H9 (cell line): Measurements from ENCODE around the gene MOXD1. TPM values are rescaled to one million over a fixed set of nuclear protein-coding genes. Genes with fewer than 3 reads are reported as not detected.

Source experiments
- DNase-seq: peaks from one replicate; pipeline ENCODE4 v3.0.0-alpha.2; 2017
- H2AFZ ChIP-seq: one replicate; pipeline ENCODE4 v1.6.1; 2013; ENCODE audit warnings: mild to moderate bottlenecking, low read length, control low read depth, moderate library complexity
- H2AK5ac ChIP-seq: 2 replicates; pipeline ENCODE4 v1.6.1; 2013; ENCODE audit warnings: low read length, control low read depth, mixed read lengths; ENCODE audit not compliant: insufficient read length
- H2BK120ac ChIP-seq: one replicate; pipeline ENCODE4 v1.6.1; 2013; ENCODE audit warnings: low read depth, mild to moderate bottlenecking, low read length, control low read depth, inconsistent platforms; ENCODE audit not compliant: poor library complexity, severe bottlenecking
- H2BK12ac ChIP-seq: 2 replicates; pipeline ENCODE4 v1.6.1; 2013; ENCODE audit warnings: low read length, control low read depth, mixed read lengths, low read depth; ENCODE audit not compliant: insufficient read length
- H2BK15ac ChIP-seq: 2 replicates; pipeline ENCODE4 v1.6.1; 2013; ENCODE audit warnings: low read depth, low read length, control low read depth
- H2BK20ac ChIP-seq: one replicate; pipeline ENCODE4 v1.6.1; 2013; ENCODE audit warnings: low read depth, mild to moderate bottlenecking, low read length, control low read depth, inconsistent platforms; ENCODE audit not compliant: poor library complexity, severe bottlenecking
- H2BK5ac ChIP-seq: 2 replicates; pipeline ENCODE4 v1.6.1; 2013; ENCODE audit warnings: low read length, control low read depth, mixed read lengths; ENCODE audit not compliant: insufficient read length
- H3K14ac ChIP-seq: 2 replicates; pipeline ENCODE4 v1.6.1; 2013; ENCODE audit warnings: low read length, control low read depth; ENCODE audit not compliant: insufficient read depth
- H3K18ac ChIP-seq: 2 replicates; pipeline ENCODE4 v1.6.1; 2013; ENCODE audit warnings: low read depth, mild to moderate bottlenecking, mixed read lengths, low read length, control low read depth; ENCODE audit not compliant: insufficient read length
- H3K23ac ChIP-seq: 2 replicates; pipeline ENCODE4 v1.6.1; 2013; ENCODE audit warnings: low read length, control low read depth, mixed read lengths, low read depth; ENCODE audit not compliant: insufficient read length
- H3K23me2 ChIP-seq: 2 replicates; pipeline ENCODE4 v1.6.1; 2013; ENCODE audit warnings: low read depth, mild to moderate bottlenecking, mixed read lengths, low read length, control low read depth; ENCODE audit not compliant: insufficient read length, poor library complexity, severe bottlenecking
- H3K27ac ChIP-seq: 2 replicates; pipeline ENCODE4 v1.5.1; 2013; ENCODE audit warnings: low read length, control low read depth, mixed read lengths, low read depth; ENCODE audit not compliant: insufficient read length
- H3K27me3 ChIP-seq: 2 replicates; pipeline ENCODE4 v1.6.1; 2013; ENCODE audit warnings: low read length, control low read depth, inconsistent platforms; ENCODE audit not compliant: insufficient read depth
- H3K4ac ChIP-seq: 2 replicates; pipeline ENCODE4 v1.6.1; 2013; ENCODE audit warnings: low read depth, mild to moderate bottlenecking, control low read depth, inconsistent platforms, low read length, moderate library complexity
- H3K4me1 ChIP-seq: 2 replicates; pipeline ENCODE4 v1.6.1; 2013; ENCODE audit warnings: low read length, control low read depth, inconsistent platforms; ENCODE audit not compliant: insufficient read depth
- H3K4me2 ChIP-seq: 2 replicates; pipeline ENCODE4 v1.6.1; 2013; ENCODE audit warnings: low read length, control low read depth, mixed read lengths; ENCODE audit not compliant: insufficient read length, insufficient read depth
- H3K56ac ChIP-seq: 2 replicates; pipeline ENCODE4 v1.6.1; 2013; ENCODE audit warnings: low read depth, mild to moderate bottlenecking, mixed read lengths, low read length, control low read depth; ENCODE audit not compliant: insufficient read length
- H3K79me1 ChIP-seq: 2 replicates; pipeline ENCODE4 v1.6.1; 2013; ENCODE audit warnings: low read depth, mild to moderate bottlenecking, moderate library complexity, low read length, control low read depth, inconsistent platforms; ENCODE audit not compliant: insufficient read depth, poor library complexity, severe bottlenecking
- H3K79me2 ChIP-seq: 2 replicates; pipeline ENCODE4 v1.6.1; 2013; ENCODE audit warnings: low read length, control low read depth, inconsistent platforms; ENCODE audit not compliant: insufficient read depth
- H3K9ac ChIP-seq: 2 replicates; pipeline ENCODE4 v1.6.1; 2013; ENCODE audit warnings: low read length, control low read depth, mixed read lengths; ENCODE audit not compliant: insufficient read length; ENCODE audit errors: extremely low read depth
- H3K9me3 ChIP-seq: one replicate; pipeline ENCODE4 v1.6.1; 2013; ENCODE audit warnings: low read depth, low read length, inconsistent platforms; ENCODE audit not compliant: control insufficient read depth
- H3T11ph ChIP-seq: one replicate; pipeline ENCODE4 v1.6.1; 2013; ENCODE audit warnings: mild to moderate bottlenecking, low read length, control low read depth, inconsistent platforms
- H4K20me1 ChIP-seq: one replicate; pipeline ENCODE4 v1.6.1; 2013; ENCODE audit not compliant: control insufficient read depth, insufficient read length, insufficient read depth
- H4K5ac ChIP-seq: 2 replicates; pipeline ENCODE4 v1.6.1; 2013; ENCODE audit warnings: low read depth, mild to moderate bottlenecking, mixed read lengths, low read length, control low read depth; ENCODE audit not compliant: insufficient read length
- H4K8ac ChIP-seq: replicated peaks from 2 replicates; pipeline ENCODE4 v1.6.1; 2013; ENCODE audit warnings: low read length, control low read depth, mixed read lengths, low read depth; ENCODE audit not compliant: insufficient read length
- H4K91ac ChIP-seq: 2 replicates; pipeline ENCODE4 v1.6.1; 2013; ENCODE audit warnings: low read depth, mild to moderate bottlenecking, moderate library complexity, mixed read lengths, low read length, control low read depth; ENCODE audit not compliant: insufficient read length
- H3K27ac Mint-ChIP-seq, 3 experiments: 2 replicates in 2 of 3; 3 replicates in 1 of 3; pipeline ENCODE4 v1.8.0; 2020 to 2021; ENCODE audit warnings: mixed read lengths in 3 of 3, mild to moderate bottlenecking in 1 of 3, moderate library complexity in 1 of 3
- H3K27me3 Mint-ChIP-seq: 2 replicates; pipeline ENCODE4 v1.8.0; 2021; ENCODE audit warnings: low read depth, mild to moderate bottlenecking, moderate library complexity, mixed read lengths
- H3K36me3 Mint-ChIP-seq, 3 experiments: 2 replicates in 2 of 3; 3 replicates in 1 of 3; pipeline ENCODE4 v1.8.0; 2020 to 2021; ENCODE audit warnings: low read depth in 3 of 3, mixed read lengths in 3 of 3; ENCODE audit not compliant: insufficient read depth in 1 of 3
- H3K4me1 Mint-ChIP-seq, 2 experiments: 2 replicates each; pipeline ENCODE4 v1.8.0; 2020; ENCODE audit warnings: mixed read lengths in 2 of 2
- H3K4me3 Mint-ChIP-seq, 2 experiments: 2 replicates in 1 of 2; 3 replicates in 1 of 2; pipeline ENCODE4 v1.8.0; 2020 to 2021; ENCODE audit warnings: mild to moderate bottlenecking in 2 of 2, mixed read lengths in 2 of 2, moderate library complexity in 1 of 2
- H3K9me3 Mint-ChIP-seq, 2 experiments: 2 replicates in 1 of 2; 3 replicates in 1 of 2; pipeline ENCODE4 v1.8.0; 2020; ENCODE audit warnings: mild to moderate bottlenecking in 2 of 2, mixed read lengths in 2 of 2, moderate library complexity in 1 of 2
- CTCF ChIP-seq: fragments of 200-600 bp; sonication (generic); conservative IDR thresholded peaks from 3 replicates; pipeline ENCODE4 v1.8.0; 2021; ENCODE audit warnings: antibody characterized with exemption, mild to moderate bottlenecking
- total RNA-seq: library from RNA; stranded (reverse); gene quantifications from 2 replicates; pipeline ENCODE4 v1.2.1, GENCODE V29; 2021

Gene MOXD1
- total RNA-seq, 1 experiment from 2014 or later = 2.3 TPM

GRCh38 chr6:132253906-132254305, 147.4 kb downstream of the MOXD1 start:
- Histone ChIP-seq H3K27ac (no peak overlapping the region), H3K4me2 (no peak overlapping the region), H3K4ac (no peak overlapping the region), H2BK20ac (no peak overlapping the region), H4K91ac (no peak overlapping the region), H3K79me1 (no peaks in the 10 kb centered on the region), H3K23ac (no peak overlapping the region), H2BK12ac (no peak overlapping the region), H3K23me2 (no peaks in the 10 kb centered on the region), H2BK120ac (no peak overlapping the region), H3K56ac (no peak overlapping the region), H2AFZ (no peak overlapping the region), H4K8ac (no peak overlapping the region), H2BK5ac (no peak overlapping the region), H3K4me1 (no peaks in the 10 kb centered on the region), H3T11ph (no peak overlapping the region), H2BK15ac (no peak overlapping the region), H4K20me1 (no peaks in the 10 kb centered on the region), H3K9me3 (no peaks in the 10 kb centered on the region), H3K18ac (no peak overlapping the region), H3K79me2 (no peaks in the 10 kb centered on the region), H2AK5ac (no peak overlapping the region), H3K14ac (no peak overlapping the region), H4K5ac (no peak overlapping the region), H3K9ac (no peak overlapping the region), H3K27me3 (no peaks in the 10 kb centered on the region)
- Mint-ChIP-seq H3K27me3 (no peaks in the 10 kb centered on the region; the same call in 1 of the 2 replicates), H3K36me3 (peaks cover 2 to 19% (median 18%) of the 10 kb centered on the region in 3 experiments; a peak in 4 of 7 replicates), H3K9me3 (peaks cover 14 to 23% of the 10 kb centered on the region in 2 experiments), H3K4me1 (peaks cover 10% of the 10 kb centered on the region in 2 experiments), H3K27ac (no peak overlapping the region), H3K4me3 (no peak overlapping the region)
- no peak for TF ChIP-seq CTCF
- no peak for DNase-seq
